Mucosa of rectum (tissue), 2 donors: ENCODE results near the gene FAM241A.

ENCODE experiments used
- H3K27ac ChIP-seq, 2 donors: one replicate each; pipeline ENCODE4 v1.7.0; 2013; ENCODE audit warnings: inconsistent platforms in 2 of 2, low read depth in 2 of 2, low read length in 2 of 2
- H3K27me3 ChIP-seq, 2 donors: one replicate each; pipeline ENCODE4 v1.7.0; 2013; ENCODE audit warnings: low read length in 2 of 2; ENCODE audit not compliant: control insufficient read depth in 2 of 2, insufficient read depth in 2 of 2
- H3K36me3 ChIP-seq, 2 donors: one replicate each; pipeline ENCODE4 v1.7.0; 2013; ENCODE audit warnings: low read length in 2 of 2; ENCODE audit not compliant: control insufficient read depth in 2 of 2, insufficient read depth in 2 of 2
- H3K4me1 ChIP-seq, 2 donors: one replicate each; pipeline ENCODE4 v1.7.0; 2013; ENCODE audit warnings: low read length in 2 of 2, mild to moderate bottlenecking in 1 of 2; ENCODE audit not compliant: control insufficient read depth in 2 of 2, insufficient read depth in 2 of 2
- H3K4me3 ChIP-seq, 2 donors: one replicate each; pipeline ENCODE4 v1.7.0; 2013; ENCODE audit warnings: low read length in 2 of 2
- H3K9ac ChIP-seq, 2 donors: one replicate each; pipeline ENCODE4 v1.7.0; 2013; ENCODE audit warnings: low read length in 2 of 2, low read depth in 1 of 2, mild to moderate bottlenecking in 1 of 2
- H3K9me3 ChIP-seq, 2 donors: one replicate each; pipeline ENCODE4 v1.7.0; 2013; ENCODE audit warnings: low read length in 2 of 2; ENCODE audit not compliant: control insufficient read depth in 2 of 2
- donor health status: healthy.
- donor health status: Normal muscosa, but diverticular disease.

The FAM241A gene

DNA sequence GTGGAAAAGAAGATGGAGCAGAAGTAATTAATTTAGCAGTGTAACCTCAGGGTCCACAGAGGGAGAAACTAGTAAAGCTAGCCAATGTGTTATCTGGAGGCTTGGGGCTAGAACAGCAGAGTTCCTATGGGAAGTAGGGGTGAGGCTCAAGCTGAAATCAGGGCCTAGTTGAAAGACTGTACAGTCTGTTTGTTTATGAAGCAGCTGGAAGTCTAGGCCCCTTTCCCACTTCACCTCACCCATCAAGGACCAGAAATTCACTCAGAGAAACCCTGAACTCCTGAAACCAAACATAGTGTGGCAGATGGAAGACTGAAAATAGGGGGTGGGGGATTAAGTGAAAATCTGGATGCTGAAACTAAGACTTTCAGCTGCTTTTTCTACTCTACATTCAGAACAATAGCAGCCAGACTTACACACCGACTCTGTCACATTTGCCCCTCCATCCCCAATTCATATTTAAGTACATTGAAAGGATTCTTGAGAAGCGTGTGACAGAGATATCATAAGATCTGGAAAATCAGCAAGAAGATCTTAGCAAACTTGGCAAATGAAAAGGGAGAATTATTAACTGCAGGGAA is 32.6 kb upstream of the FAM241A start:
- Histone ChIP-seq H3K9me3 (no peaks in the 10 kb centered on the region), H3K36me3 (no peaks in the 10 kb centered on the region), H3K4me1 (peaks cover 15 to 16% of the 10 kb centered on the region in 2 donors), H3K4me3 (no peak overlapping the region), H3K9ac (no peak overlapping the region), H3K27ac (peak overlapping the region in 1 of 2 donors; percentile 38), H3K27me3 (no peaks in the 10 kb centered on the region)

- Histone ChIP-seq H3K9me3 (no peaks in the 10 kb centered on the region), H3K4me3 (no peak overlapping the region), H3K27ac (no peak overlapping the region), H3K27me3 (no peaks in the 10 kb centered on the region), H3K36me3 (no peaks in the 10 kb centered on the region), H3K9ac (no peak overlapping the region), H3K4me1 (peaks cover 15 to 16% of the 10 kb centered on the region in 2 donors)
Measured at GRCh38 chr4:112113864-112114263, 31.4 kb upstream of the FAM241A start.

DNA sequence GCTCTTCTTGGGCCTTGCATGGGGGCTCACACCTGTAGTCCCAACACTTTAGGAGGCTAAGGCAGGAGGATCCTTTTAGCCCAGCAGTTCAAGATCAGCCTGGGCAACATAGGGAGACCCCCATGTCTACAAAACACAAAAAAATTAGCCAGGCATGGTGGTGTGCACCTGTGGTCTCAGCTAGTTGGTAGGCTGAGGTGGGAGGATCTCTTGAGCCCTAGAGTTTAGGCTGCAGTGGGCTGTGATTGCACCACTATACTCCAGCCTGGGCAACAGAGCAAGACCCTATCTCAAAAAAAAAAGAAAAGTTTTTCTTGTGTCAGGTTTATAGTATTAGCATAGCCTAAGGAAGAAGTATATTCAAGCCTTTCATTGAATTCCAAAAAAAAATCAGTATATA is 30.8 kb upstream of the FAM241A start:
- Histone ChIP-seq H3K27me3 (no peaks in the 10 kb centered on the region), H3K27ac (no peak overlapping the region)

GRCh38 chr4:112118742-112119352 is 26.4 kb upstream of the FAM241A start:
- peaks cover 1 to 2% of the 10 kb centered on the region in 2 donors for H3K4me1 ChIP-seq
- H3K27me3 ChIP-seq, result no peaks in the 10 kb centered on the region
- no peak overlapping the region for H3K27ac ChIP-seq
- H3K36me3 ChIP-seq, result no peaks in the 10 kb centered on the region
- no peak overlapping the region for H3K4me3 ChIP-seq
- H3K9me3 ChIP-seq, result no peaks in the 10 kb centered on the region
- no peak overlapping the region for H3K9ac ChIP-seq

More for the DNA sequence above, 30.8 kb upstream of the FAM241A start:
- Histone ChIP-seq H3K4me1 (peaks cover 15 to 16% of the 10 kb centered on the region in 2 donors), H3K36me3 (no peaks in the 10 kb centered on the region), H3K9ac (no peak overlapping the region), H3K9me3 (no peaks in the 10 kb centered on the region), H3K4me3 (no peak overlapping the region)

DNA sequence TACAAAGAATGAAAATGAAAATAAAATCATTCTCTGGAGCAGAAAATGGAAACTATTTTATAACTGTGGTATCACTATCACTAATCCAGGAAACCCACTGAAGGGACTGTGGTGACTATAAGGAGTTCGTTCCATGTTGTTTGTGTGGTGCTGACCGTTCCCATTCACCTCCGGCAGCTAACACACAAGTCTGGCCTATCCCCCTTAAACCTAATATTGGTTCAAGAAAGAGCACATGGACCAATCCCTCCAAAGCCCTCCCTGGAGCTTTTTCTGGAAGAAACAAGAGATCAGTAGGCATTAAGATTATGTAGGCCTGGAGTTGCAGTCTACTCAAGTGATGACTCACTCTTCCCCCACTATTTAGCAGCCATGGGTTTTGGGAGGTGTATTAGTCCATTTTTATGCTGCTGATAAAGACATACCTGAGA is 25.9 kb upstream of the FAM241A start:
- no peaks in the 10 kb centered on the region for H3K27me3 ChIP-seq
- H3K36me3 ChIP-seq, result no peaks in the 10 kb centered on the region
- H3K4me3 ChIP-seq, result no peak overlapping the region
- no peak overlapping the region for H3K27ac ChIP-seq
- no peaks in the 10 kb centered on the region for H3K9me3 ChIP-seq
- H3K9ac ChIP-seq, result no peak overlapping the region
- H3K4me1 ChIP-seq, result no peaks in the 10 kb centered on the region

GRCh38 chr4:112120021-112120420 is 25.2 kb upstream of the FAM241A start:
- Histone ChIP-seq H3K27me3 (no peaks in the 10 kb centered on the region), H3K27ac (no peak overlapping the region), H3K9ac (no peak overlapping the region), H3K36me3 (no peaks in the 10 kb centered on the region), H3K9me3 (no peaks in the 10 kb centered on the region), H3K4me1 (no peaks in the 10 kb centered on the region), H3K4me3 (no peak overlapping the region)

GRCh38 chr4:112125416-112125815 is 19.8 kb upstream of the FAM241A start:
- no peak overlapping the region for H3K4me3 ChIP-seq
- H3K9ac ChIP-seq, result no peak overlapping the region
- no peaks in the 10 kb centered on the region for H3K27me3 ChIP-seq
- no peaks in the 10 kb centered on the region for H3K36me3 ChIP-seq
- H3K27ac ChIP-seq, result no peak overlapping the region
- no peaks in the 10 kb centered on the region for H3K9me3 ChIP-seq
- no peaks in the 10 kb centered on the region for H3K4me1 ChIP-seq

GRCh38 chr4:112127048-112127637 is 18.1 kb upstream of the FAM241A start:
- H3K27me3 ChIP-seq, result no peaks in the 10 kb centered on the region
- H3K9ac ChIP-seq, result no peak overlapping the region
- no peaks in the 10 kb centered on the region for H3K4me1 ChIP-seq
- H3K4me3 ChIP-seq, result no peak overlapping the region
- H3K27ac ChIP-seq, result no peak overlapping the region
- H3K36me3 ChIP-seq, result no peaks in the 10 kb centered on the region
- H3K9me3 ChIP-seq, result no peaks in the 10 kb centered on the region

DNA sequence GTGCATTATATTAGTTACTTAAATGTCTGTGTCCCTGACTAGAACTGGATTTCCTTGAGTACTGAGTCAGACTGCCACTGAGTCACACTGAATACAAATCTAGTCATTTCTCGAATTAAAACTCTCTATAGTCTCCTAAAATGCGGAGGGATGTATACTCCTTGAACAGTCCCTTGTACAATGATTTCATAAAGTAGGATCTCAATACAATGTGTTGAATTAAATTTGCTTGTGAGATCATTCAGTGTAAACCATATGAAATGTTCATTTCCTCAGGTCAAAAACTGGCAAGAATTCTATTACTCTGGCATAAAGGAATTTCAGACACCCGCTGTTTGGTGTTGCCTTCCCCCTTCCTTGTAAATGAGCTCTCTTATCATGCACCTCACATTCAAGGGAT is 17.5 kb upstream of the FAM241A start:
- H3K9me3 ChIP-seq, result no peaks in the 10 kb centered on the region
- H3K27ac ChIP-seq, result no peak overlapping the region
- no peaks in the 10 kb centered on the region for H3K36me3 ChIP-seq
- no peaks in the 10 kb centered on the region for H3K4me1 ChIP-seq
- no peak overlapping the region for H3K4me3 ChIP-seq
- no peaks in the 10 kb centered on the region for H3K27me3 ChIP-seq
- H3K9ac ChIP-seq, result no peak overlapping the region

DNA sequence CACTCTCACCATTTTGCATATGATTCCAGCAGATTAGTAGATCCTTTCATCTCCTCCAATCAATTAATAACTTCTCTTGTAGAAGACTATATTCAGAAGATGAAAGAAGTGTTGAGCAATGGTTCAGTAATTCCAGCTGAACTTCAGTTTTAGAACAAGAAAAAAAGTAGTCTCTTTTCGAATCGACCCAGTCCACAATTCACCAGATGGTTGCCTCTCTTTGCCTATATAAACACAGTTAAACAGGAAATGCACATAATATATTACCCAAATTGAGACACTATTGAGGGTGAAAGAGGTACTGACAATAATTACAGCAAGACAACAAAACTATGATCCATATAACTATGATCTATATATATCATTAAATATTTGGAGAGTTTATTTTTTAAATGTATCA is 16.8 kb upstream of the FAM241A start:
- Histone ChIP-seq H3K4me1 (no peaks in the 10 kb centered on the region), H3K9me3 (no peaks in the 10 kb centered on the region), H3K27me3 (no peaks in the 10 kb centered on the region), H3K36me3 (no peaks in the 10 kb centered on the region), H3K4me3 (no peak overlapping the region), H3K27ac (no peak overlapping the region), H3K9ac (no peak overlapping the region)
